Measurements from ENCODE around the gene PTOV1. TPM values are rescaled to one million over a fixed set of nuclear protein-coding genes. Genes with fewer than 3 reads are reported as not detected.

Gene PTOV1
- total and polyA plus RNA-seq, 2 of the 13 experiments (the other 11 are each of a cell fraction or from before 2014, with no cell fraction given), result 63.5 to 68.5 TPM

DNA sequence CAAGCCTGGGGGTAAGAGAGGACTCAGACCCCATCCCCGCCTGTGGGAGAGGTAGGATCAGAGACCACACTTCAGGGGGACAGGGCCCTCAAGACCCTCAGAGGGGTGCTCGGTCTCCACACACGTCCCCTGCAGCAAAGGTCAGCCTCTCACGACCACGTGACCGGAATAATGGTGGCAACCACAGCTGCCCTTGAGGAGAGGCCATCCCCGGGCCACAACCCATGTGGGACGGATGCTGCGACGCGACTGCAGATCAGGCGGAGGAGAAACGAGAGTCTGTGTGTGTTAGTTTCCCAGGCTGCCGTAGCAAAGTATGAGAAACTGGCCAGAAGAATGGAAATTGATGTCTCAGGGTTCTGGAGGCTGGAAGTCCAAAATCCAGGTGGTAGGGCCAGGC lies 23.9 kb upstream of the PTOV1 start (continued):
- TF ChIP-seq KIAA2018 (CRISPR knock-in tag; IDR thresholded peaks at IDR 0.05; ENCODE audit: borderline replicate concordance) (no peak), JUND (CRISPR knock-in tag; IDR thresholded peaks at IDR 0.05) (no peak), THAP11 (CRISPR knock-in tag; IDR thresholded peaks at IDR 0.05) (no peak)
- TF ChIP-seq, protein P1, sequence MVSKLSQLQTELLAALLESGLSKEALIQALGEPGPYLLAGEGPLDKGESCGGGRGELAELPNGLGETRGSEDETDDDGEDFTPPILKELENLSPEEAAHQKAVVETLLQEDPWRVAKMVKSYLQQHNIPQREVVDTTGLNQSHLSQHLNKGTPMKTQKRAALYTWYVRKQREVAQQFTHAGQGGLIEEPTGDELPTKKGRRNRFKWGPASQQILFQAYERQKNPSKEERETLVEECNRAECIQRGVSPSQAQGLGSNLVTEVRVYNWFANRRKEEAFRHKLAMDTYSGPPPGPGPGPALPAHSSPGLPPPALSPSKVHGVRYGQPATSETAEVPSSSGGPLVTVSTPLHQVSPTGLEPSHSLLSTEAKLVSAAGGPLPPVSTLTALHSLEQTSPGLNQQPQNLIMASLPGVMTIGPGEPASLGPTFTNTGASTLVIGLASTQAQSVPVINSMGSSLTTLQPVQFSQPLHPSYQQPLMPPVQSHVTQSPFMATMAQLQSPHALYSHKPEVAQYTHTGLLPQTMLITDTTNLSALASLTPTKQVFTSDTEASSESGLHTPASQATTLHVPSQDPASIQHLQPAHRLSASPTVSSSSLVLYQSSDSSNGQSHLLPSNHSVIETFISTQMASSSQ (IDR thresholded peaks at IDR 0.05; ENCODE audit: low read depth), result no peak
- TF ChIP-seq, protein P1 (CRISPR knock-in tag; IDR thresholded peaks at IDR 0.05; ENCODE audit: borderline replicate concordance), result no peak

Data from HepG2 (cell line).